Ovary (tissue), 9 donors: ENCODE measurements around the gene SLC22A3. TPM values are rescaled to one million over a fixed set of nuclear protein-coding genes. Genes with fewer than 3 reads are reported as not detected.

Experiments
- polyA plus RNA-seq, 2 donors: library from polyadenylated mRNA; stranded (reverse); fragments of 200-250 nt in 1 of 2; fragments of 350-450 nt in 1 of 2; fragmentation: Illumina TruSeq in 1 of 2; extraction: RNeasy Lipid Tissue Mini Kit (QIAGEN cat#74804) in 1 of 2; gene quantifications; one replicate each; pipeline ENCODE4 v1.2.3, GENCODE V29; 2013 to 2014
- total RNA-seq, 7 donors: library from RNA; depleted of rRNA in 2 of 7; stranded (reverse); fragments of >200 nt in 2 of 7; fragmentation: NEBNext Ultra II Directional in 3 of 7; extraction: Animal tissue kit (Norgen Biotek cat#: 25700) in 3 of 7; gene quantifications; one replicate each; pipeline versions ENCODE4 v1.1.0 to v1.2.4, GENCODE V29; 2016 to 2023
- donor health status: DM: no; HTN: no; CAD: no; lungs with moderate emphysema.
- donor health status: DM: no; HTN: no; CAD: no.
- donor health status: Bipolar disorder and iron deficiency.
- donor health status: DM: yes; HTN: yes; CAD: no.
- donor health status: DM: no; HTN: no; CAD: no.
- donor health status: DM: yes; HTN: yes; CAD: no.

SLC22A3 gene
- total and polyA plus RNA-seq, 9 donors = 13.5 to 42.5 (median 30.5) TPM

Other genes with a start within 250 kb of the SLC22A3 start
- gene SLC22A1, start 226.6 kb upstream of the SLC22A3 start, total RNA-seq = 1 to 10 TPM in 6 of 7 donors, under 1 TPM in 1; 0.23 to 2.4 (median 1.1) TPM
- gene SLC22A1, start 226.6 kb upstream of the SLC22A3 start, polyA plus RNA-seq = under 1 TPM in 1 of 2 donors, not detected in 1; 0.29 TPM
- under 1 TPM in 1 of 7 donors, not detected in 6; 0.10 TPM for gene SLC22A2, start 89.6 kb upstream of the SLC22A3 start, total RNA-seq
- under 1 TPM; 0.16 to 0.20 TPM for gene SLC22A2, start 89.6 kb upstream of the SLC22A3 start, polyA plus RNA-seq